Left colon (tissue), 2 donors: Measurements from ENCODE around the gene TMEM181. TPM values are rescaled to one million over a fixed set of nuclear protein-coding genes. Genes with fewer than 3 reads are reported as not detected.
"Not testable (repeated sequence)": the region's sequence is repeated elsewhere in the genome, so short reads cannot be mapped to it uniquely, and the experiment has no call there.

ENCODE experiments used
- ATAC-seq: fragments of 200-7000 bp; cut with Tn5 transposase; one replicate; pipeline ENCODE4 v1.9.1; 2020; ENCODE audit warnings: mild to moderate bottlenecking, moderate library complexity
- DNase-seq, 2 donors: peaks; one replicate each; pipeline ENCODE4 v3.0.0-alpha.2; 2020
- intact Hi-C, 2 donors: fragments of 100-400 bp; cut with DNase I in 1 of 2; cut with micrococcal nuclease in 1 of 2; formaldehyde crosslinking; loops; one replicate each; pipeline versions ENCODE4 v1.11.2 to v1.14.0; 2022; cut with DNase I, micrococcal nuclease
- long read RNA-seq: library from polyadenylated mRNA; unstranded; transcript quantifications from one replicate; pipeline ENCODE4 v2.0.0, GENCODE V29; 2021
- total RNA-seq, 2 donors: library from RNA; stranded (reverse); fragmentation: NEBNext Ultra II Directional; extraction: Animal tissue kit (Norgen Biotek cat#: 25700); gene quantifications; one replicate each; pipeline ENCODE4 v1.2.1, GENCODE V29; 2021
- donor health status: DM: no; HTN: no; CAD: no.
- donor health status: DM: yes; HTN: yes; CAD: no.

The TMEM181 gene
- 10 to 100 TPM; 41.2 to 46.7 TPM for total RNA-seq
- long read RNA-seq, full-length matches to known transcripts, result 2 of 38 reads
- long read RNA-seq, partial matches to known transcripts, result 20 of 38 reads
- long read RNA-seq, other reads (novel, unspliced or antisense), result 16 of 38 reads

GRCh38 chr6:158559895-158560835, at the start of gene TMEM181:
TSS of gene TMEM181 (plus strand) at chr6:158560091. CDS start at chr6:158560225, 134 bp downstream.
- DNase-seq (peak; percentile 84 to 92), ATAC-seq (peak; percentile 89)
- intact Hi-C loops, result no loop called here

- ATAC-seq (no peak), DNase-seq (no peak)
- intact Hi-C loops, result no loop called here
These were observed 47.1 kb upstream of the TMEM181 start for GRCh38 chr6:158512809-158513208.

GRCh38 chr6:158514176-158514575, 45.7 kb upstream of the TMEM181 start:
- intact Hi-C loops, result no loop called here
- ATAC-seq, result no peak

GRCh38 chr6:158514991-158515390, 44.9 kb upstream of the TMEM181 start:
- no peak for DNase-seq
- ATAC-seq, result no peak
- intact Hi-C loops, result no loop called here

More at GRCh38 chr6:158514176-158514575, 45.7 kb upstream of the TMEM181 start:
- DNase-seq, result no peak

GRCh38 chr6:158516098-158516497, 43.8 kb upstream of the TMEM181 start:
- intact Hi-C loops, result no loop called here
- DNase-seq (peak in 1 of 2 donors; percentile 19), ATAC-seq (peak; percentile 51)

GRCh38 chr6:158517038-158517437, 42.9 kb upstream of the TMEM181 start:
- intact Hi-C loops, result no loop called here
- ATAC-seq (no peak), DNase-seq (no peak)

- ATAC-seq (no peak), DNase-seq (no peak)
- intact Hi-C loops, result no loop called here
These were observed 42.3 kb upstream of the TMEM181 start for GRCh38 chr6:158517581-158517980.

GRCh38 chr6:158518191-158519127, 41.4 kb upstream of the TMEM181 start:
- DNase-seq, result peak in 1 of 2 donors; percentile 43
- ATAC-seq, result peak; percentile 89
- intact Hi-C loops, result no loop called here

GRCh38 chr6:158519300-158519699, 40.6 kb upstream of the TMEM181 start:
- ATAC-seq (no peak), DNase-seq (no peak)
- intact Hi-C loops, result no loop called here

GRCh38 chr6:158519761-158520160, 40.1 kb upstream of the TMEM181 start:
- DNase-seq, result no peak
- intact Hi-C loops, result no loop called here
- no peak for ATAC-seq

GRCh38 chr6:158520975-158521374, 38.9 kb upstream of the TMEM181 start:
- DNase-seq, intact Hi-C loops, ATAC-seq: not testable (repeated sequence)

GRCh38 chr6:158521759-158522158, 38.1 kb upstream of the TMEM181 start:
- DNase-seq (no peak), ATAC-seq (no peak)
- intact Hi-C loops, result no loop called here

- no peak for DNase-seq
- no peak for ATAC-seq
- intact Hi-C loops, result no loop called here
These were observed 37.3 kb upstream of the TMEM181 start for GRCh38 chr6:158522616-158523015.

GRCh38 chr6:158524311-158524710, 35.6 kb upstream of the TMEM181 start:
- DNase-seq (no peak), ATAC-seq (no peak)
- intact Hi-C loops, result no loop called here

GRCh38 chr6:158527858-158528257, 32.0 kb upstream of the TMEM181 start:
- ATAC-seq, intact Hi-C loops, DNase-seq: not testable (repeated sequence)

GRCh38 chr6:158528826-158529225, 31.1 kb upstream of the TMEM181 start:
- no peak for ATAC-seq
- intact Hi-C loops, result no loop called here
- DNase-seq, result no peak

GRCh38 chr6:158529629-158530028, 30.3 kb upstream of the TMEM181 start:
- intact Hi-C loops, result no loop called here
- ATAC-seq, result no peak
- DNase-seq, result no peak

- DNase-seq, result no peak
- intact Hi-C loops, result no loop called here
- no peak for ATAC-seq
These were observed 28.3 kb upstream of the TMEM181 start for GRCh38 chr6:158531566-158531965.

- no peak for ATAC-seq
- DNase-seq, result no peak
- intact Hi-C loops, result no loop called here
These were observed 27.9 kb upstream of the TMEM181 start for GRCh38 chr6:158531970-158532369.
